ENCODE data around the gene RPL19.

The RPL19 gene

GRCh38 chr17:39171933-39172332 is 28.1 kb upstream of the RPL19 start:
- DNase-seq: no peak

- peak in 1 of 58 donors; percentile 20 for DNase-seq
These were observed 27.0 kb upstream of the RPL19 start for GRCh38 chr17:39173080-39173479.

- DNase-seq: peak in 5 of 58 donors; percentile 15 to 31 (median 20)
These were observed 26.4 kb upstream of the RPL19 start for GRCh38 chr17:39173526-39174274.

GRCh38 chr17:39174920-39175694 is 25.0 kb upstream of the RPL19 start:
- peak in 44 of 58 donors; percentile 12 to 88 (median 46) for DNase-seq

GRCh38 chr17:39175695-39176093 is 24.4 kb upstream of the RPL19 start:
- DNase-seq: no peak

GRCh38 chr17:39177256-39177655 is 22.8 kb upstream of the RPL19 start:
- DNase-seq: peak in 6 of 58 donors; percentile 8 to 49 (median 22)

- DNase-seq: no peak
These were observed 21.5 kb upstream of the RPL19 start for GRCh38 chr17:39178536-39178935.

GRCh38 chr17:39181303-39181702 is 18.8 kb upstream of the RPL19 start:
- DNase-seq: no peak

- no peak for DNase-seq
These were observed 17.0 kb upstream of the RPL19 start for GRCh38 chr17:39183045-39183444.

GRCh38 chr17:39183720-39184119 is 16.4 kb upstream of the RPL19 start:
- DNase-seq: no peak

GRCh38 chr17:39186481-39187002 is 13.5 kb upstream of the RPL19 start:
- DNase-seq: peak in 3 of 58 donors; percentile 11 to 20 (median 17)

- no peak for DNase-seq
These were observed 12.8 kb upstream of the RPL19 start for GRCh38 chr17:39187152-39187830.

- DNase-seq: no peak
These were observed 8.2 kb upstream of the RPL19 start for GRCh38 chr17:39191750-39192510.

GRCh38 chr17:39192901-39193300 is 7.2 kb upstream of the RPL19 start:
- DNase-seq: no peak

GRCh38 chr17:39193346-39193745 is 6.7 kb upstream of the RPL19 start:
- DNase-seq: no peak

GRCh38 chr17:39194089-39194984 is 5.7 kb upstream of the RPL19 start:
- DNase-seq: peak in 54 of 58 donors; percentile 28 to 92 (median 70)

GRCh38 chr17:39194985-39195524 is 5.0 kb upstream of the RPL19 start:
- DNase-seq: peak in 47 of 58 donors; percentile 25 to 84 (median 64)

- DNase-seq: peak in 11 of 58 donors; percentile 24 to 61 (median 33)
These were observed 4.4 kb upstream of the RPL19 start for GRCh38 chr17:39195568-39196160.

GRCh38 chr17:39196241-39196807 is 3.8 kb upstream of the RPL19 start:
- peak in 1 of 58 donors; percentile 32 for DNase-seq

Data from anterior cingulate cortex (tissue), 58 donors.